ENCODE results near the gene PPM1B.

DNA sequence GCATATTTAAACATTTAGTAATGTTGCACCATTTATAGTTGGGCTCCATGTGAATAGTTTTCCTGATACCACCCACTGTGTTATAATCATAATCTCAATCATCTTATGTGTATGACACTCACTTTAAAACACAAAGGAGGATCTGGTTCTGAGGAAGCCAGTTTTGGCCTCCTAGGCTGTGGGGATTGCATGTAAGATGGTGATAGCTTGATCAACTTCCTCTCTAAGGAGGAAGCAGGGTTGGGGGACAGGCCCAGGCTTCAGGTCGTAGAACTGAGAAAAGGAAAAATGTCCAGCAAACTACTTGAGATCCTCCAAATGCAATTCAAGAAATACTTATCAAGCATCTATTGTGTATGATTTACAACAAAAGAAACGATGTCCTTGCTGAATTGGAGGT, 4.9 kb upstream of the PPM1B start:
- TF ChIP-seq, protein P1, sequence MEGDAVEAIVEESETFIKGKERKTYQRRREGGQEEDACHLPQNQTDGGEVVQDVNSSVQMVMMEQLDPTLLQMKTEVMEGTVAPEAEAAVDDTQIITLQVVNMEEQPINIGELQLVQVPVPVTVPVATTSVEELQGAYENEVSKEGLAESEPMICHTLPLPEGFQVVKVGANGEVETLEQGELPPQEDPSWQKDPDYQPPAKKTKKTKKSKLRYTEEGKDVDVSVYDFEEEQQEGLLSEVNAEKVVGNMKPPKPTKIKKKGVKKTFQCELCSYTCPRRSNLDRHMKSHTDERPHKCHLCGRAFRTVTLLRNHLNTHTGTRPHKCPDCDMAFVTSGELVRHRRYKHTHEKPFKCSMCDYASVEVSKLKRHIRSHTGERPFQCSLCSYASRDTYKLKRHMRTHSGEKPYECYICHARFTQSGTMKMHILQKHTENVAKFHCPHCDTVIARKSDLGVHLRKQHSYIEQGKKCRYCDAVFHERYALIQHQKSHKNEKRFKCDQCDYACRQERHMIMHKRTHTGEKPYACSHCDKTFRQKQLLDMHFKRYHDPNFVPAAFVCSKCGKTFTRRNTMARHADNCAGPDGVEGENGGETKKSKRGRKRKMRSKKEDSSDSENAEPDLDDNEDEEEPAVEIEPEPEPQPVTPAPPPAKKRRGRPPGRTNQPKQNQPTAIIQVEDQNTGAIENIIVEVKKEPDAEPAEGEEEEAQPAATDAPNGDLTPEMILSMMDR (IDR thresholded peaks at IDR 0.05): no peak
- TF ChIP-seq POLR2AphosphoS5 (IDR thresholded peaks at IDR 0.05): no peak
